ENCODE measurements around the gene PRKCSH. TPM values are rescaled to one million over a fixed set of nuclear protein-coding genes. Genes with fewer than 3 reads are reported as not detected.

PRKCSH gene
- total RNA-seq, 1 donor from 2014 or later, result 276 TPM

DNA sequence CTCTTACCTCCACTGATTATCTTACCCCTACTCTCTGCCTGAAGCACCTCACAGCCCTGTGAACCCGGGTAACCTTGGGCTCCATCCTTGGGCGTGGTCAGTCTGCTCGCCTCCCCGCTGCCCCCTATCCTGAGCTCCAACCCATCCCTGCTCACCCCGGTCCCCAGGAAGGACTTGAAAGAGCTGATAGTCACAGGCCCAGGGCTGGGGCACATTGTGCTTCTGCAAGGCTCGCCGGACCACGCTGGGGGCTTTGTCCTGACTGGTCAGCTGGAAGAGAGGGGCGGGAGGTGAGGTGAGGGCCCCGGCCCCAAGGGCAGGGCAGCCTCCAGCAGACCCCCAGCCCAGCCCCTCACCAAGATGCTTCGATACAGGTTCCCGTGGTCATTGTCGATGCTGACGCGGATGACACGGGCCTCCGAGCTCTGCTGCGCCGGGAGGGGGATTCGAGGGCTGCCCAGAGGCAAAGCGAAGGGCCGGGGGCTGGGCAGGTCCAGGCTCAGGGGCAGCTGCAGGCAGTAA, 38.3 kb upstream of the PRKCSH start:
- no peak overlapping the region for H3K27ac Mint-ChIP-seq (ENCODE audit: unreplicated experiment)
- H3K36me3 Mint-ChIP-seq (ENCODE audit: unreplicated experiment), result no peaks in the 10 kb centered on the region
- TF ChIP-seq, protein P1, sequence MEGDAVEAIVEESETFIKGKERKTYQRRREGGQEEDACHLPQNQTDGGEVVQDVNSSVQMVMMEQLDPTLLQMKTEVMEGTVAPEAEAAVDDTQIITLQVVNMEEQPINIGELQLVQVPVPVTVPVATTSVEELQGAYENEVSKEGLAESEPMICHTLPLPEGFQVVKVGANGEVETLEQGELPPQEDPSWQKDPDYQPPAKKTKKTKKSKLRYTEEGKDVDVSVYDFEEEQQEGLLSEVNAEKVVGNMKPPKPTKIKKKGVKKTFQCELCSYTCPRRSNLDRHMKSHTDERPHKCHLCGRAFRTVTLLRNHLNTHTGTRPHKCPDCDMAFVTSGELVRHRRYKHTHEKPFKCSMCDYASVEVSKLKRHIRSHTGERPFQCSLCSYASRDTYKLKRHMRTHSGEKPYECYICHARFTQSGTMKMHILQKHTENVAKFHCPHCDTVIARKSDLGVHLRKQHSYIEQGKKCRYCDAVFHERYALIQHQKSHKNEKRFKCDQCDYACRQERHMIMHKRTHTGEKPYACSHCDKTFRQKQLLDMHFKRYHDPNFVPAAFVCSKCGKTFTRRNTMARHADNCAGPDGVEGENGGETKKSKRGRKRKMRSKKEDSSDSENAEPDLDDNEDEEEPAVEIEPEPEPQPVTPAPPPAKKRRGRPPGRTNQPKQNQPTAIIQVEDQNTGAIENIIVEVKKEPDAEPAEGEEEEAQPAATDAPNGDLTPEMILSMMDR (IDR thresholded peaks at IDR 0.05; ENCODE audit: partially characterized antibody, unreplicated experiment), result no peak
- peaks cover 2% of the 10 kb centered on the region for H3K4me1 Mint-ChIP-seq (ENCODE audit: low read depth, unreplicated experiment)
- H3K27me3 Mint-ChIP-seq (ENCODE audit: unreplicated experiment), result peaks cover 3% of the 10 kb centered on the region
- H3K4me3 Mint-ChIP-seq (ENCODE audit: unreplicated experiment), result no peak overlapping the region
- DNase-seq, result no peak
- H3K9me3 Mint-ChIP-seq (ENCODE audit: unreplicated experiment), result peaks cover 2% of the 10 kb centered on the region

DNA sequence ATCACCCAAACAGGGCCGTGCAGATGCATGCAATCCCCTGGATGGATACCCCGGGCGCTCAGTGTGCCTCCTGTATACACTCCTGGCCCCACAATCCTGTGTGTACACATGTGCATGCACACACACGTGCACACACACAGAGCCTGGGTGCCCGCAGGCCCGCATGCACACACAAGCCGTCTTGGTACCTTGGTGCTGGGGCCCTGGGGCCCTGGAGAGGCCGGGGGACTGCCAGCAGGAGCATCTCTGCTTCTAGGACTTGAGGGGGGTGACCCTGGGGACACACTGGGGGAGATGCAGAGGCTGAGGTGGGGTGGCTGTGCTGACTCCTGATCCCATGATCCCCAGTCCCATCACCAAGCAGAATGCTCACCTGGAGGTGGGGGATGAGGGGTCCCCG, 35.8 kb upstream of the PRKCSH start:
- Mint-ChIP-seq H3K27ac (ENCODE audit: unreplicated experiment) (no peak overlapping the region), H3K9me3 (ENCODE audit: unreplicated experiment) (peaks cover 4% of the 10 kb centered on the region), H3K36me3 (ENCODE audit: unreplicated experiment) (no peaks in the 10 kb centered on the region), H3K4me1 (ENCODE audit: low read depth, unreplicated experiment) (peaks cover 2% of the 10 kb centered on the region), H3K27me3 (ENCODE audit: unreplicated experiment) (peaks cover 3% of the 10 kb centered on the region), H3K4me3 (ENCODE audit: unreplicated experiment) (no peak overlapping the region)
- TF ChIP-seq, protein P1 (IDR thresholded peaks at IDR 0.05; ENCODE audit: partially characterized antibody, unreplicated experiment), result no peak
- no peak for DNase-seq

DNA sequence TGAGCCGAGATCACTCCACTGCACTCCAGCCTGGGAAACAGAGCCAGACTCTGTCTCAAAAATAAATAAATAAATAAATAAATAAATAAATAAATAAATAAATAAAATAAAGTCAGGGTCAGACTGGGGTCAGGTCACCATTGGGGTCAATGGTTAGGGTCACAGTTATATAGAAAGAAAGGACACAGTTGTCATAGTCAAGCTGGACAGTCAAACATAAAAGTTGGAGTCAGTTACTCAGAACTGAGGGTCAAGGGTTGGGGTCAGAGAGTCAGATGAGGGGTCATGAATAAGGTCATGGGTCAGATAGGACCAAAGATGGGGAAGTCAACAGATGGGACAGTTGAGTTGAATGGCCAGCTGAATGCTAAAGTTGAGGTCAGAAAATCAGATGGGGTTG, 34.6 kb upstream of the PRKCSH start:
- Mint-ChIP-seq H3K9me3 (ENCODE audit: unreplicated experiment) (peaks cover 4% of the 10 kb centered on the region), H3K27me3 (ENCODE audit: unreplicated experiment) (peaks cover 6% of the 10 kb centered on the region), H3K27ac (ENCODE audit: unreplicated experiment) (no peak overlapping the region), H3K4me1 (ENCODE audit: low read depth, unreplicated experiment) (peaks cover 2% of the 10 kb centered on the region), H3K36me3 (ENCODE audit: unreplicated experiment) (no peaks in the 10 kb centered on the region), H3K4me3 (ENCODE audit: unreplicated experiment) (no peak overlapping the region)
- no peak for DNase-seq
- TF ChIP-seq, protein P1 (IDR thresholded peaks at IDR 0.05; ENCODE audit: partially characterized antibody, unreplicated experiment), result no peak

DNA sequence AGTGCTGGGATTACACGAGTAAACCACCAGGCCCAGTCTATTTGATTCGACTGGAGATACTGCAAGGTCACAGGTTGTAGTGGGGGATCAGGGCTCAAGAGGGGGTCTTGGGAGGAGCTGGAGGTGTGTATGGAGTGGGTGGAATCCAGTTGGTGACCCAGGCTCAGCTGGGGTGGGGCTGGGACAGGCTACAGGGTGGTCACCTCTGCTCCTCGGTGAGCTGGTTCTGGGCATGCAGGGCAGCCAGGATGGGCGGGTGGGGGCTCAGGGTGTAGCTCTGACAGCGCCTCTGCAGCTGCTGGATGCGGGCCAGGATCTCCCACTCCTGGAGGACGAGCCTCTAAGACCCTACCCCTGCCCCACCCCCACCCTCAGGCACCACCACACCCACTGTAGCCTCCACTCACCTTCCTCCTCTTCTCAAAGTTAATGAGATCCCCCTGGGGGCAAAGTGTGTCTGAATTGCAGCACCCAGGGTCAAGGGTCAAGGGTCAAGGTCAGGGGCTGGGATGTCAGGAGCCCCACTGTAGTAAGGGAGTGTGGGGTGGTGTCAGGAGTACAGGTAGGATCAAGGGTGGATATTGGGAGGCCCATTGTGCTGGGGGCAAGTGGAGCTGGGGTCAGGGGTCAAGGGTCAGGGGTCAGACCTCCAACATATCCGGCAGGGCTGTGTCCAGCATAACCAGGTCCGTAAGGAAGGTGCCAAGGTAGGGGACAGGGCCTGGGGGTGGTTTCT, 33.5 kb upstream of the PRKCSH start:
- TF ChIP-seq, protein P1 (IDR thresholded peaks at IDR 0.05; ENCODE audit: partially characterized antibody, unreplicated experiment), result no peak
- peaks cover 6% of the 10 kb centered on the region for H3K27me3 Mint-ChIP-seq (ENCODE audit: unreplicated experiment)
- DNase-seq, result no peak
- peaks cover 4% of the 10 kb centered on the region for H3K9me3 Mint-ChIP-seq (ENCODE audit: unreplicated experiment)
- H3K4me3 Mint-ChIP-seq (ENCODE audit: unreplicated experiment), result no peak overlapping the region
- H3K4me1 Mint-ChIP-seq (ENCODE audit: low read depth, unreplicated experiment), result peaks cover 2% of the 10 kb centered on the region
- no peaks in the 10 kb centered on the region for H3K36me3 Mint-ChIP-seq (ENCODE audit: unreplicated experiment)
- H3K27ac Mint-ChIP-seq (ENCODE audit: unreplicated experiment), result no peak overlapping the region

DNA sequence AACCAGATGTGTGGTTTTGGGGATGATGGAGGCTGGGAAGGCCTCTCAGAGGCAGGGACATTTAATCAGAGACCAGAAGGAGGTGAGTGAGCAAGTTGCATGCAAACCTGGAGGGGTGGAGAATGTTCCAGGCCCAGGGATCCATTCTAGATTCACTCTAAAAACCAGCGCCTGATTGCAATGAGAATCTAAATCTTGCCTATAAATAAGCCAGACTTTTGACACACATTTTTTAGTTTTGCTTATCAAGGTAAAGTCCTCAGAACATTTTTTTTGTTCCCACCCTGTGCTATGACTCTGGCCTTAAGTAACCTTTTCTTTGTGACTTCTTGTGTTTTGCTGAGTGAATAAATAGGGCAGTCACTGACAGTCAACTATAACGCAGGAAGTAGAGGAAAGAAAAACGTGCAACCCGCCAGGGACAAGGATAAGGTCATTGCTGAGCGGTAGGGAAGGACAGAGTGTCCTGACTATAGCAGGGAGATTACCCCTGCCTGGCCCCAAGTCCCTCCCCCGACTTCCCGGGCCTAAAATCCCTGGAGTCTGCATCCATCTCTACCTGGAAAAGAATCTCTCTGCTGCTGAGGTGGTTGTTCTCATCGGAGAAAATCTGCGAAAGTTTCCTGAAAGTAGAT, 30.7 kb upstream of the PRKCSH start:
- Mint-ChIP-seq H3K4me1 (ENCODE audit: low read depth, unreplicated experiment) (no peaks in the 10 kb centered on the region), H3K4me3 (ENCODE audit: unreplicated experiment) (no peak overlapping the region), H3K36me3 (ENCODE audit: unreplicated experiment) (no peaks in the 10 kb centered on the region), H3K9me3 (ENCODE audit: unreplicated experiment) (peaks cover 4% of the 10 kb centered on the region), H3K27me3 (ENCODE audit: unreplicated experiment) (peaks cover 6% of the 10 kb centered on the region), H3K27ac (ENCODE audit: unreplicated experiment) (no peak overlapping the region)
- no peak for DNase-seq
- TF ChIP-seq, protein P1 (IDR thresholded peaks at IDR 0.05; ENCODE audit: partially characterized antibody, unreplicated experiment), result no peak

Data from glutamatergic neuron (in vitro differentiated cells).